SK-N-SH treated with all-trans-retinoic acid at 6 μM for 48 hours (cell line): ENCODE measurements around the gene GRXCR1.

Experiments
- ATAC-seq: fragments of 200-7000 bp; cut with Tn5 transposase; 3 replicates; pipeline ENCODE4 v1.9.1; 2020; ENCODE audit warnings: mild to moderate bottlenecking, moderate library complexity
- ARNTL ChIP-seq: fragments of 450-650 bp; formaldehyde crosslinking; IDR thresholded peaks from 2 replicates; pipeline ENCODE4 v1.5.0; 2020; ENCODE audit warnings: low read depth, mild to moderate bottlenecking, moderate library complexity, borderline replicate concordance
- BACH2 ChIP-seq: fragments of 250-450 bp; sonication (Bioruptor Pico); IDR thresholded peaks from 2 replicates; pipeline ENCODE4 v1.9.0; 2021; ENCODE audit warnings: mild to moderate bottlenecking, borderline replicate concordance
- CREB5 ChIP-seq: fragments of 250-450 bp; sonication (Bioruptor Pico); IDR thresholded peaks from 2 replicates; pipeline ENCODE4 v1.5.1; 2020; ENCODE audit warnings: low read depth, mild to moderate bottlenecking, moderate library complexity
- CSDC2 ChIP-seq: fragments of 250-450 bp; sonication (Bioruptor Pico); IDR thresholded peaks from 2 replicates; pipeline ENCODE4 v1.5.0; 2020; ENCODE audit warnings: mild to moderate bottlenecking, moderate library complexity
- CSRNP3 ChIP-seq: fragments of 250-450 bp; sonication (Bioruptor Pico); IDR thresholded peaks from 2 replicates; pipeline ENCODE4 v1.5.1; 2021; ENCODE audit warnings: mild to moderate bottlenecking, moderate library complexity
- ESRRG ChIP-seq: fragments of 250-450 bp; sonication (Bioruptor Pico); IDR thresholded peaks from 2 replicates; pipeline ENCODE4 v1.6.1; 2021; ENCODE audit warnings: mild to moderate bottlenecking
- GLIS3 ChIP-seq: fragments of 250-450 bp; sonication (Bioruptor Pico); IDR thresholded peaks from 2 replicates; pipeline ENCODE4 v1.5.0; 2020; ENCODE audit warnings: mild to moderate bottlenecking, moderate library complexity
- ISL1 ChIP-seq: fragments of 250-450 bp; sonication (Bioruptor Pico); IDR thresholded peaks from 2 replicates; pipeline ENCODE4 v2.1.2; 2022; ENCODE audit warnings: mild to moderate bottlenecking, moderate library complexity
- OSR1 ChIP-seq: fragments of 250-450 bp; sonication (Bioruptor Pico); IDR thresholded peaks from 2 replicates; pipeline ENCODE4 v1.8.0; 2022; ENCODE audit warnings: moderate library complexity, mild to moderate bottlenecking, inconsistent platforms
- PATZ1 ChIP-seq: fragments of 250-450 bp; sonication (Bioruptor Pico); IDR thresholded peaks from 2 replicates; pipeline ENCODE4 v1.8.0; 2020; ENCODE audit warnings: mild to moderate bottlenecking, moderate library complexity, borderline replicate concordance
- POU6F1 ChIP-seq: fragments of 250-450 bp; sonication (Bioruptor Pico); IDR thresholded peaks from 2 replicates; pipeline ENCODE4 v1.8.0; 2021; ENCODE audit warnings: low read depth, mild to moderate bottlenecking, moderate library complexity, borderline replicate concordance
- PPARA ChIP-seq: fragments of 250-450 bp; sonication (Bioruptor Pico); IDR thresholded peaks from 2 replicates; pipeline ENCODE4 v1.5.0; 2020; ENCODE audit warnings: mild to moderate bottlenecking, borderline replicate concordance
- RARB ChIP-seq: fragments of 250-450 bp; sonication (Bioruptor Pico); IDR thresholded peaks from 2 replicates; pipeline ENCODE4 v1.8.0; 2021; ENCODE audit warnings: mild to moderate bottlenecking, moderate library complexity
- SNAI2 ChIP-seq: fragments of 250-450 bp; sonication (Bioruptor Pico); IDR thresholded peaks from 2 replicates; pipeline ENCODE4 v1.5.0; 2020; ENCODE audit warnings: mild to moderate bottlenecking, moderate library complexity
- TCF4 ChIP-seq: fragments of 250-450 bp; sonication (Bioruptor Pico); IDR thresholded peaks from 2 replicates; pipeline ENCODE4 v1.8.0; 2021; ENCODE audit warnings: mild to moderate bottlenecking, moderate library complexity, borderline replicate concordance
- TOX ChIP-seq: fragments of 250-450 bp; sonication (Bioruptor Pico); IDR thresholded peaks from 2 replicates; pipeline ENCODE4 v1.8.0; 2021; ENCODE audit warnings: mild to moderate bottlenecking, moderate library complexity, borderline replicate concordance
- TSHZ2 ChIP-seq: fragments of 250-450 bp; sonication (Bioruptor Pico); IDR thresholded peaks from 2 replicates; pipeline ENCODE4 v1.5.0; 2020; ENCODE audit warnings: mild to moderate bottlenecking, moderate library complexity
- ZC3H10 ChIP-seq: fragments of 250-450 bp; sonication (Bioruptor Pico); IDR thresholded peaks from 2 replicates; pipeline ENCODE4 v1.5.1; 2021; ENCODE audit warnings: mild to moderate bottlenecking, moderate library complexity
- ZFP3 ChIP-seq: fragments of 250-450 bp; sonication (Bioruptor Pico); IDR thresholded peaks from 2 replicates; pipeline ENCODE4 v1.5.0; 2020; ENCODE audit warnings: mild to moderate bottlenecking, moderate library complexity
- ZFP30 ChIP-seq: fragments of 450-650 bp; formaldehyde crosslinking; IDR thresholded peaks from 2 replicates; pipeline ENCODE4 v1.5.0; 2022; ENCODE audit warnings: mild to moderate bottlenecking, moderate library complexity
- ZNF565 ChIP-seq: fragments of 450-650 bp; formaldehyde crosslinking; conservative IDR thresholded peaks from 2 replicates; pipeline ENCODE4 v1.5.0; 2020; ENCODE audit warnings: low read depth, mild to moderate bottlenecking, moderate library complexity
- ZNF70 ChIP-seq: fragments of 450-650 bp; formaldehyde crosslinking; IDR thresholded peaks from 2 replicates; pipeline ENCODE4 v1.5.0; 2020; ENCODE audit warnings: mild to moderate bottlenecking, moderate library complexity

Gene GRXCR1

GRCh38 chr4:42910459-42910858 is 17.9 kb downstream of the GRXCR1 start:
- ATAC-seq, result no peak
- no peak for TF ChIP-seq TOX (CRISPR knock-in tag)
- no peak for TF ChIP-seq TCF4 (CRISPR knock-in tag)
- no peak for TF ChIP-seq PPARA (CRISPR knock-in tag)
- no peak for TF ChIP-seq CREB5 (CRISPR knock-in tag)
- TF ChIP-seq ARNTL (CRISPR knock-in tag), result no peak
- TF ChIP-seq ZNF565 (CRISPR knock-in tag), result no peak
- no peak for TF ChIP-seq PATZ1 (CRISPR knock-in tag)
- TF ChIP-seq CSDC2 (CRISPR knock-in tag), result no peak
- no peak for TF ChIP-seq OSR1 (CRISPR knock-in tag)
- TF ChIP-seq CSRNP3 (CRISPR knock-in tag), result no peak
- no peak for TF ChIP-seq SNAI2 (CRISPR knock-in tag)
- TF ChIP-seq ZC3H10 (CRISPR knock-in tag), result no peak
- TF ChIP-seq TSHZ2 (CRISPR knock-in tag), result no peak

GRCh38 chr4:42914937-42915336 is 22.4 kb downstream of the GRXCR1 start:
- TF ChIP-seq ZFP3 (CRISPR knock-in tag), result no peak
- TF ChIP-seq ISL1, result no peak
- no peak for TF ChIP-seq TCF4 (CRISPR knock-in tag)
- TF ChIP-seq GLIS3 (CRISPR knock-in tag), result no peak
- TF ChIP-seq SNAI2 (CRISPR knock-in tag), result no peak
- no peak for TF ChIP-seq CREB5 (CRISPR knock-in tag)
- TF ChIP-seq ZNF565 (CRISPR knock-in tag), result no peak
- no peak for TF ChIP-seq CSDC2 (CRISPR knock-in tag)
- TF ChIP-seq ZNF70 (CRISPR knock-in tag), result no peak
- no peak for TF ChIP-seq RARB
- no peak for TF ChIP-seq PPARA (CRISPR knock-in tag)
- TF ChIP-seq POU6F1 (CRISPR knock-in tag), result no peak
- TF ChIP-seq PATZ1 (CRISPR knock-in tag), result no peak
- no peak for TF ChIP-seq ARNTL (CRISPR knock-in tag)
- no peak for TF ChIP-seq CSRNP3 (CRISPR knock-in tag)
- no peak for TF ChIP-seq ZFP30 (CRISPR knock-in tag)
- TF ChIP-seq ESRRG (CRISPR knock-in tag), result no peak
- TF ChIP-seq ZC3H10 (CRISPR knock-in tag), result no peak
- no peak for TF ChIP-seq TOX (CRISPR knock-in tag)
- TF ChIP-seq BACH2, result no peak
- ATAC-seq, result no peak
